GM19452 (cell line): ENCODE results near the gene ANKH.
"Not testable (repeated sequence)": the region's sequence is repeated elsewhere in the genome, so short reads cannot be mapped to it uniquely, and the experiment has no call there.

Source experiments
- ATAC-seq: cut with Tn5 transposase; IDR thresholded peaks from one replicate; pipeline ENCODE4 v1.9.1; 2021; ENCODE audit not compliant: unreplicated experiment

The ANKH gene

DNA sequence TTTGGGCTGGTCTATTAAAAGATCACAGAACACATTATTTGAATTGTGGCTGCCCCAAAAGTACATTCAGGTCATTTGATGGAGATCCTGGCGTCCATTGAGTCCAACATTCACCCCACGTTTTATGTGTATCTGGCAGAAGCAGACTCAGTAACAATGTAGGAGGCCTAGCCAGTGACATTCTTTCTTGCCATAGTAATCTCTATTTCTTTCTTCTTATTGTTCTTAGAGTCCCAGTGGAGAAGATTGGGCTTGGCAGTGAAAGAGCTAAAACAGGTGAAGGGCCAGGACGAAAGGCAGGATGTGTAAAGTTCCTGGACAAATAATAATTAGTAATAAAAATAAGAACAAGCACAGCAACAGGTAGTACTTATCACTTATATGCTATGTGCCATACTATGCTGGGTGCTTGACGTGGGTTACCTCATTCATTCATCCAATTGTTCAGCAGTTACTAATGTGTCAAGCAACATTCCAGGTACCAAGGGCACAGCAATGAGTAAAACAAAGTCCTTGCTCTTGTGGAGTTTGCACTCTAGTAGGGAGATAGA is 12.6 kb upstream of the ANKH start:
- no peak for ATAC-seq

GRCh38 chr5:14882658-14883580 is 11.3 kb upstream of the ANKH start:
- ATAC-seq, result no peak

DNA sequence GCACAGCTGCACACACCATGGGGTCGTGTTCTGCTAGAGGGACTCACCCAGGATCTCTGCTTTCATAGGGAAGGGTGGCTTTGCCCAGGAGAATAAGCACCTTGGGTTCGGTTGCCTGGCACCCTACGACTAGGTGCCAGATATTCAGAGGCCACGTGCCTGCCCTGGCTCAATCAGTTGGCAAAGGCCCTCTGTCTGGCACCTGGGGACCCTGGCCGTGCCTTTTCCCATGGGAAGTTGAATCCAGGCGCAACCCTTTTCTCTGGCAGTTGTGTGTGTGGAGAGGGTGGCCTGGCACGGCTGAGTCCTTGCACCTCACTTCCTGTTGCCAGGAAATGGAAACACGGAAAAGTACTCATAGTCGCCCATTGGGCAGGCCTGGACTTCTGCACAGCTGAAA is 10.2 kb upstream of the ANKH start:
- ATAC-seq, result no peak

- ATAC-seq, result no peak
Observed at GRCh38 chr5:14880688-14881087, 9.1 kb upstream of the ANKH start.

DNA sequence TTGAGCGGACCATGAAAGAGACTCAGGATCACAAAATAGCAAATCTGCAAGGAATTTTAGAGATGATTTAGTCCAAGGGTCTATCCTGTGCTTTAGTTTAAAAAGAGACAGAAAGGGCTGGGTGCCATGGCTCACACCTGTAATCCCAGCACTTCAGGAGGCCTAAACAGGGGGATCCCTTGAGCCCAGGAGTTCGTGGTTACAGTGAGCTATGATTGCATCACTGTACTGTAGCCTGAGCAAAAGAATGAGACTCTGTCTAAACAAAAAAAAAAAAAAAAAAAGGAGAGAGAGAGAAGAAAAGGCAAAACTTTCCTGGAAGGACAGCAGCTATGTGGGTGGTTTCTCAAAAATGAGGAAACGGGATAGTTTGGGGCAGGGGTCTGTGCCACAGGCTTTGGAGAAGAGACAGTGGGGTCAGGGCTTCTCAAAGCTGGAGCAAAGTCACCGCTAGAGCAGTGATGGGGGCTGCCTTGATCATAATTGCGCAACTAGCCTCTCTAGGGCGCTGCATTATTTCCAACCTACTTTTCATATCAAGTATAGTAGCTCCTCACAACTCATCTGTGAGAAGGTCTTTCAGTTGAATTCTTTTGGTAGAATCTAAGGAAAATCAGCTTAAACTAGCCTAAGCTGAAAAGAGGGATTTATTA is 8.5 kb upstream of the ANKH start:
- no peak for ATAC-seq

DNA sequence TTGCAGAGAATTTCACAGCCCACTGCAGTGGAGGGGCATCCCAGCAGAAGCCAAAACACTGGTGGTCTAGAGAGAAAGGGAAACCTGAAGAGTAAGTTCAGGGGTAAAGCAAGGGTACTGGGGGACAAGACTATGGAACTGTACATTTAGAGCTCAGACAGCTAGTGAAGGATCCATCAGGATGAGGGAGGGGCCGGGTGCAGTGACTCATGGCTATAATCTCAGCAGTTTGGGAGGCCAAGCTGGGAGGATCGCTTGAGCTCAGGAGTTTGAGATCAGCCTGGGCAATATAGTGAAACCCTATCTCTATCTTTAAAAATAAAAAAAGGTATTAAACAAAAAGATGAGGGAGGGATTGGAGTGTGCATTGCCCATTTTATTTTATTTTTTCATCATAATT is 7.8 kb upstream of the ANKH start:
- no peak for ATAC-seq

GRCh38 chr5:14878192-14878591 is 6.6 kb upstream of the ANKH start:
- not testable (repeated sequence) for ATAC-seq

DNA sequence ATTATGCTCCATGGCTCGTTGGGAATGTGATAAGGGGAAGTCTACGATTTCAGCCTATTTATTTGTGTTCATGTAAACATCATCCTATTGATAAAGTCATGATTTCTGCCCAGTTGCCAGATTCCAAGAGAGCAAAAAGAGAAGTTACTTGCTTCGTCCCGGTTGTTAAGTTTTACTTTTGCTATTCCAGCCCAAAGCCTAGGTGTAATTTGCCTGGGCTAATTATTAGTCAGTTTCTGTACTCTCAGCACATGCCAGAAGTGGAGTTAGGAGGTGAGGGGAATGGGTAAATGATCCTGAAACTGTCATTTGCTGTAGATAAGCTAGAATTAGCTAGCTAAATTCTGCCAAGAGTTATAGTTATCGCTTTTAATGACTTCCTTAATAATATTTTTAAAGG is 4.5 kb upstream of the ANKH start:
- no peak for ATAC-seq

- ATAC-seq, result no peak
Observed at GRCh38 chr5:14873790-14874189, 2.2 kb upstream of the ANKH start.

DNA sequence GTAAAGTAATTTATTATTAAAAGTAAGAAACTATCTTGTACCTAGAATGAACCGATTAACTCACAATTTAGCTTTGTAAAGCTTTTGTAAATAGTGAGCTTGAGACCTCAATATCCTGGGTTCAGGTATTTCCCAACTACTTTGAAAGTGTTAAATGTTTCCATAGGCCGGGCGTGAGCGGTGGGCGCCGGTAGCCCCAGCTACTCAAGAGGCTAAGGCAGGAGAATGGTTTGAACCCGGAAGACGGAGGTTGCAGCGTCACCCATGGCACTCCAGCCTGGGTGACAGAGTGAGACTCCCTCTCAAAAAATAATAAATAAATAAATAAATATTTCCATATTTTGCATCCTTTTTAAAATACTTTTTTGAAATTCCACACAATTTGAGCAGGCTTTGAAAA is 1.5 kb upstream of the ANKH start:
- no peak for ATAC-seq

DNA sequence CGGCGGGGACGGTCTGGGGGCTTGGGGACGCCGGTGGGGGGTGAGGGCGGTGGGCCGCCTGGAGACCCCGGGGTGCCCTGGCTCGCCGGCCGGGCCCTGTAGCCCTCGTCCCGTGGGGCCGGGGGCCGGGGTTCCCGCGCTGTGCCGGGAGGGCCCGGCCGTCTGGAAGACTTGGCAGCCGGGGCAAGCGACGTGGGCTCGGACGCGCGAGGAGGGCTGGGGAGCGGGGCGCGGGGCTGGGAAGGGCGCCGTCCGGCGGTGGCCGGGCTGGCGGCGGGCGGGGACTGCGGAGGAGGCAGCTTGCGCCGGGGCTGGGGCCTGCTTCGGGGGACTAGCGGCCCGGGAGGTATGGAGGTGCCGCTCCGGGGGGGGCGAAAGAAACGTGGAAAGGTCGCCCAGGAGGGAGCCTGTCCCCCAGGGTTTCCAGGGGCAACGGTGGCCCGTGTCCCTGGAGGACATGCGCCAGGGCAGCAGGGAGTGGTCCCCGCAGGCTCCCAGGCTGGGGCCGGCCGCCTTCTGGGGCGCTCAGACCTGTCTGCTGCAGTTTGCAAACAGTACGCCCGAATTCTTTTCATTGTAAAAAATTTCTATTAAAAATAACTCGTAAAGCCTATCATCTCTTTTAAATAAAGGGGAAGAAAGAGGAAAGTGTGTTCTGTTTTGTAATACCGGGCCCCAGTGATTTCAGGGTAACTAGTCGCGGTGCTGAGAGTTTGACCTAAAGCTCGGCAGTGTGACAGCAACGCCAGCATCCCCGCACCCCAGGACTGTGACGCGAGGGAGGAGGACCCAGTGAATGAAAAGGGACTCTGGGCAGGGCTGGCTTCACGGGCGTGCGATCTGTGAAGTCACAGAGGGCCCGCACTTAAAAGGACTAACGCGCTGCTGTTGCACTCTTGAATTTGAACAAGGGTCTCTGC is 752 bp upstream of the ANKH start:
- peak; percentile 54 for ATAC-seq

DNA sequence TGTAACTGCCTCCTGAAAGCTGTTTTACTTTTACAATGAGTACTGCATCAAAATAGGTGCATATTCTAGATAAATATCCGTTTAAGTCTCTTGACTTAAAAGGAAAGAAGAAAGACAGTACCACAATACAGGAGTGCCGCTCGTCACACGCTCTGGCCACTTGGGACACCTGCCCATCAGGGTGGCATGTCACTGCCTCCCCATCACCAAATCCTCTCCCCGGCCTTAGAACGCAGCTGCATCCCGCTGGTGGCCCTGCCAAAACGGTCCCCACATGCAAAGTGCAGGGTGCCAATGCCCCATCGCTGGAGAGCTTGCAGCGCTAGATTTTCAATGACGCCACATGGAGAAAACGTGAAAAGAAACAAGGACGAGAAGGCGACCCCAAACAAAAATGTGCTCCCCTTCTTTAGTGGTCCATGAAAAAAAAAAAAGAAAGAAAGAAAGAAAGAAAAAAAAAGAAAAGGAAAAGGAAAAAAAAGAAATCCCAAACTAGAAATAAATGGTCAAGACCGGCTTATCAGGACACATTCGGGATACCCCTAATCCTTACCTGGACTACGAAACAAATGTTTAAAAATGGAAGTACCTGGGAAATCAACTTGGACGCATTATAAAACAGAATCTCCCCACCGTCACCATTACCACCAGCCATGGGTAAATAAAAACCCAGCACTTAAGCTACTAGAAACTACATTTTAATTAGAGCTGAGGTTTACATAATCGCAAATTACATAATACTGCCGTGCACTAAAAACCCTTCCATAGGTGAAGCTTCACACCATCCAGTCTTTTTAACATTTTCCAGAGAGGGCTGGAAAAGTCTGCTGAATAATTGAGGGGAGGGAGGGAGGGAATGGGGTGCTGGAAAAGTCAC is 1.0 kb downstream of the ANKH start:
- no peak for ATAC-seq

GRCh38 chr5:14869668-14870164 is 1.9 kb downstream of the ANKH start:
- no peak for ATAC-seq

DNA sequence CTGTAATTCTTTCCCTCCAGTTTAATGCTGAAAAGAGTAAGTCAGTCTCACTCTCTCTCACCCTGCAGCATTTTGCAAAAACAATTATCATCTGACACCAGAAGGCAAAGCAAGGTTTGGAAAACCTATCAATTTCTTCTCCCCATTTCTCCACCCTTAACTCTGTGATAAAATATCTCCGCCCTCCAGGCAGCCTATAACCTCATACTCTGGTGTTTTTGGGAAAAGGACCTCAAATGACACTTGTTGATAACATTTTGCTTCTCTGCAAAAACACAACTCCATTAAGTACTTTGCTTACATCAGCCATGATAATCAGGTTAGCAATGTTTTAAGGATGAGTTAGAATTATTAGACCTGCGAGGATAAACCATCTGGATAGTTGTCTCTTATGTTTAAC is 2.3 kb downstream of the ANKH start:
- no peak for ATAC-seq

DNA sequence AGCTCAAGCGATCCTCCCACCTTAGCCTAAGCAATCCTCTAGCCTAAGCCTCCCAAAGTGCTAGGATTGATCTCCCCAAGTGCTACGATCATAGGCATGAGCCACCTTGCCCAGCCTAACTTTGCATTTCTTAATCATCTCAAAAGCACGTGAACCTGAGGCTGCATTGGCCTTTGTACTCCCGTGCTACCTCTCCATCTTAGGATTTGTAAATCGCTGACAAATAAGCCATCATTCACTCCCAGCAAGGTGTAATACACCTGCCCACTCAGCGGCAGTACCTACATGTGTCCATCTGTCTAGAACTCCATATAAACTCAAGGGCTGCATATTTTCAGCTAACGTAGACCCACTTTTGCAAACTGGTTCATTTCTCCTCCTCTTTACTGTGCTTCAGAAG is 2.8 kb downstream of the ANKH start:
- ATAC-seq, result no peak

DNA sequence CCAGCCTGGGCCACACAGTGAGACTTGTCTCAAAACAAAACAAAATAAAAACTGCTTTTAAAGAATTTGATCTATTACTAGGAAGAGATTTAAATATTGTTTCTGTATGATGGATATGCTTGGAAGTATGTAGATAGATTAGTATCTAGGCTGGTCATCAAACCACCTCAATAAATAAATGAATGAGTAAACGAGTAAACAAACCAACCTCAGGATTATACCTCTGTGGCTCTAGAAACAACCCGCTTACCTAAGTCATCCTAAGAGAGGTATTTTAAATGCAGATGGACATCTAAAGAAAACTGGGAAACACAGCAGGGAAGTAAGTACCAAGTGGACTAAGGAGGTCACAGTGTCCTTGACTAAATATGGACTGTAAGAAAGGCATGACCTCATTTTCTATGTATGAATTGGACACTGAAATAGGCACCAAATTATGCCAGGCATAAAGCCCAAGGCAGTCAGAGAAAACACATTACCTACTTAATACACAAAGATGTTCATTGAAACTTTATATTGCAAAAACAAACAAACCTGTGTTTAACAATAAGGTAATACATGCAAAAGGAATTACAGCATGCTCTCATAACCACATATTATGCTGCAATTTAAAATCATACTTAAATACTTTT is 7.3 kb downstream of the ANKH start:
- ATAC-seq, result no peak

DNA sequence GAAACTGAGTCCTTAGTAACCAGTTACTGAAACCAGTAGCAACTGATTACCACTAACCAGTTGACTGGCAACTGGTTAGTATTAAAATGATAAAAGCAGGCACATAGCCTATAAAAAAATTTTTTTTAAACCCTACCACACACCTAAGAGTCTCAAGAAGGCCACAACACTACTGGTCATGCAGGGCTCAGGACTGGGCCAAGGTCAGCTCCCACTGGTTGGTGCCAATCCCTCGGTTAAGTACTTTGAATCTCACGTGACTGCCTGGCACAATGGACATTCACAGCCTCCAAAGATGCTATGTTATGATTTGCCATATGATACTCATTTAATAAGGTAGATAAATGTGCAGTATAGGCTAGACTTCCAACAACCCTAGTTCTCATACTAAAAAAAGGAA is 8.5 kb downstream of the ANKH start:
- ATAC-seq, result no peak

GRCh38 chr5:14861123-14861765 is 10.3 kb downstream of the ANKH start:
- ATAC-seq, result no peak

- ATAC-seq, result no peak
Observed at GRCh38 chr5:14859980-14860379, 11.6 kb downstream of the ANKH start.
